Measurements from ENCODE around the gene POU2AF1.
A peak's percentile ranks its signal among the peaks of the same experiment; 100 is the strongest.
"Not testable (repeated sequence)": the region's sequence is repeated elsewhere in the genome, so short reads cannot be mapped to it uniquely, and the experiment has no call there.

The POU2AF1 gene

DNA sequence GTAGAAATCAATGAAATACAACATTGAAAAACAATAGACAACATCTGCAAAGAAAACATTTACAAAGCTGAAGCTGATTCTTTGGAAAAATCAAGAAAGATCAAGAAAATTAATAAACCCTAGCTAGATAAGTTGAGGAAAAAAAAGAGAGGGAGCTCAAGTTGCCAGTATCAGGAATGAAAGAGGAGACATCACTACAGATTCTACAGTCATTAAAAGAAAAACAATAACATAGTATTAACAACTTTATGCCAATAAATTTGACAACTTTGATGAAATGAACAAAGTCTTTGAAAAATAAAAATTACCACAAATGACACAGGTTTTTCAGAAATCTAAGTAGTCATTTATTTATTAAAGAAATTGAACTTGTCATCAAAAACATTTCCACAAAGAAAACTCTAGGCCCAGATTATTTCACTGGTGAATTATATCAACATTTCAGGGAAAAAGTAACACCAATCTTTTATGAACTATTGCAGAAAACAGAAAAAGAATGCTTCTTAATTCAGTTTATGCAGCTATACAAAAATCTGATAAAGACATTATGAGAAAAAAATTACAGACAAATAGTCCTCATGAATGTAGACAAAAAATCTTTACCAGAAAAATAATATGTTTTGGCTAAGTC, 39.2 kb downstream of the POU2AF1 start:
- no peak for DNase-seq

DNA sequence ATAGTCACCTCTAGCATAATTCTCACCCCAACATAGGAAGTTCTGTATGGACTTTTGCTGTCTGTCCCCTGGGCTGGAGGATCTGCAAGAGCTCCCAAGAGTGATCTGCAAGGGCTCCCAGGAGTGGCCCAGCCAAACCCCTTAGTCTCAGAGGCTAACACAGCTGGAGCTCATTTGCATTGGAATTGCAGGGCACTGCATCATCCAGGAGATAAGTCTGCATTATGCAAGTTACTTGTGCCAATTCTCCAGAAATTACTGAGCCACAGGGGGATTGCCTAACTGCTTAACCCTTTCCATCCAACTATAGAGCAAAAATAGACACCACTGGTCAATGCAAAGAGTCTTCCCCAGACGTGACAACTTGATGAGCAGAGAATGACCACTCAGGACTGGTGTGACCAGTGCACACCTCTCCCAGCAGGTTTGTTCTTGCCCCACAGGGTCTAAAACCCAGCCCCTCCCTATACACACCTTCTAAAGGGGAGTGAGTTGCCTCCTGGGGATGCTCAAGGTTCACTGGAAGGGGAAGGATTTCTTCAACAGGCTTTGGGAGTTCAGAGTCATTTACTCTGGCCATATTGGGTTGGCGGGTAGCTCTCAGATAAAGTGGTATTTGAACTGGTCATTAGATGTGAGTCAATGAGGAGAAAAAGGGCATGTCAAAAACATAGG, 42.4 kb downstream of the POU2AF1 start:
- DNase-seq: peak; percentile 64

DNA sequence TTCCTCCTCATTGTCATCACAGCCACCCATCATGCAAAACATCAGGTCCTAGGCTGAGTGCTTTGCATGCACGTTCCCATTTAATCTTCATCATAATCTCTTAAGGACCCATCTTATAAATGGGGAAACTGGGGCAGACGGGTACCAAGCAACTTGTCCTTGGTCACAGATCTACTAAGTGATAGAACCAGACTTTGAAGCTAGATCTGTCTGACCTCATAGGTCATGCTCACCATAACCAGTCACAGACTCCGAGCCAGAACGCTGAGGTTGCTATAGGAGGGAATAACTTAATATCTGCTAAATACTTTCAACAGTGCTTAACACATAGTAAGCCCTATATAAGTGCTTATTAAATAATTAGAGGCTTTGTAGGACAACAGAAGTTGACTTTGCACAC, 43.0 kb downstream of the POU2AF1 start:
- DNase-seq: no peak

DNA sequence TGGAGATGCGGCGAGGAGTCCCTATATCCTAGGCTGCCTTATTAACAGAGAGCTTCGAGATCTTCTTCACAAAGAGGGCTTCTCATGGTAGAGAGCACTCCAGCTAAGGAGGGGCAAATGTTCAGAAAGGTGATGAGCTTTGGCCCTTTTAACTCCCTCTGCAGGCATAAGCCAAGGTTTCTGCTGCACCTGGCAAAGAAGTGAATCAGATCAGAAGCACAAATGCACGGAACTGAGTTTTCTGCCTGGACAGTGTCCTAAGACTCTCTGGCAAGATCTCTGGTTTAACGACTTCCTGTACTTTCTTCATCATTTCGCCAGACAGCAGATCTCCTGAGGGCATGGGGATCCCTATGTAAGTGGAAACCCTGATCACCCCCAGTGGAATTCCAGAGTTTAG, 43.5 kb downstream of the POU2AF1 start:
- no peak for DNase-seq

DNA sequence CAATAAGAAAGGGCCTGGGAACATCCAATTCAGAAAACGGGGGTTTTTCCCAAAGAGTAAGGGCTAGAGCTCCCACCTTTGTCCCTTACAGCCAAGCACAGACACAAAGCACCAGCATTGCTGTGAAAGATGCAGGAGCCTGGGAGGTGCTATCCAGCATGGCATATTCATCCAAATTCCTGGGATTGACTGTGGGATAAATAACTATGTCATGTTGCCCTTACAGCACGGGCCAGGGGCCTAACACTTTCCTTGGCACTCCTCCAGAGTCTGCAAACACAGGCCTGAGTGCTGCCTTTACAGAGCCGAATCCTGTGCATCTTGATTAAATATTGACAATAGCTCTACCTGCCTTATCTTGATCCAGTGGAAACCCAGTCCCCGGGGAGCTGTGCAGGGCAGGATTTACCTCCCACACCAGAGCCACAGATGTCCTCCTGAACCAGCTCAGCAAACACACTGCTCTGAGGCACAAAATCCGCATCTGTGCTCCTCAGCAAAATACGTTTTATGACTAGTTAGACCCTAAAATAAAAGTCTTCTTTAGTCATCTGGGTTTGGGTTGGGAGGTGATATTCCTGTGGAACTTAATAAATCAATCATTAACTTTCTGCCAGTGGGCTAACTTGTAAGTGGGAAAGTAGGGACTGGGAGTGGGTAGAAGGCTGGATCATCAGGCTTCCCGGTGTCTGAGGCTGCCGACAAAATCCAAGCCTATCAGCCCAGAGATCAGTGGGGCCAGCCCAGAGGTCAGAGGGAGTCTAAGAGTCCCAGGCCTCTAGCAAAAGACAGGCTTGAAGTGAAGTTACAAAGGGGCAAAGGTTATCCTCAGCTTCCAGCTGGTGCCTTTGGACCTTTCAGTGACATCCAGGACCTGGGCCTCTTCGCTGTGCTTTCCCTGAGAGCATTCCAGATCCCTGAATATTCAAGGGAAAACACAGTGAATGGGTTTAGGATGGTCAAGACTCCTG, 44.3 kb downstream of the POU2AF1 start:
- DNase-seq: no peak

DNA sequence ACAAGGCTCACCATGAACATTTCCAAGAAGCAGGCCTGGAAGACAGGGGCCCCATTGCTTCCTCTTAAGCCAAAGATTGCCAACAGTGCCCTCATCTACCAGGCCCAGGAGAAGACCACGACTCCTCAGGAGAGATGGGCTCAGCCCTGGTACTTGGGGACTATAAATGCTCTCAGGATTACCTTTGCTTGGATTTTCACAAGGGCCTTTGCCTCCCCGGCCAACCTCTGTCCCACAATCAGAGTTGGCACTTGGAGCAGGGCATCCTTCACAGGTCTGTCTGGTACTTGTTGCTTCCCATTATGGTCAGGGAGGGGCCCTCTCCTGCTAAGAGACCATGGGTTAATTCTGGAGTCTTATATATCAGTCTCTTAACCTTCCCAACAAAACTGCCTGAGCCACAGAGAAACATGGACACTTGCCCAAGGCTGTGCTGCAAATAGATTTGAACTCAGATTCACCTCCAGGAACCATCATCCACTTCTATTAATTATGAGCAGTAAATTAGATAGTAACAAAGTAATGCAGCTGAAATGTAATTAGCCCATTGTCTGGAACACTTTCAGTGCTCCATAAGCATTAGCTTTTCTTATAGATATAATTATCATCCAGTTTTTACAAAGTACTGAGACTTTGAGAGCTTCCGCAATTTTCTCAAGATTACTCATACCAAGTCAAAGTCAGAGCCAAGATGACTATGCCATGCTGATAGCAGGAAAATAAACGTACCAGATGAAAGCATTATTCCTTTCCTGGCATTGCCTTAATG, 47.2 kb downstream of the POU2AF1 start:
- DNase-seq: peak; percentile 63

DNA sequence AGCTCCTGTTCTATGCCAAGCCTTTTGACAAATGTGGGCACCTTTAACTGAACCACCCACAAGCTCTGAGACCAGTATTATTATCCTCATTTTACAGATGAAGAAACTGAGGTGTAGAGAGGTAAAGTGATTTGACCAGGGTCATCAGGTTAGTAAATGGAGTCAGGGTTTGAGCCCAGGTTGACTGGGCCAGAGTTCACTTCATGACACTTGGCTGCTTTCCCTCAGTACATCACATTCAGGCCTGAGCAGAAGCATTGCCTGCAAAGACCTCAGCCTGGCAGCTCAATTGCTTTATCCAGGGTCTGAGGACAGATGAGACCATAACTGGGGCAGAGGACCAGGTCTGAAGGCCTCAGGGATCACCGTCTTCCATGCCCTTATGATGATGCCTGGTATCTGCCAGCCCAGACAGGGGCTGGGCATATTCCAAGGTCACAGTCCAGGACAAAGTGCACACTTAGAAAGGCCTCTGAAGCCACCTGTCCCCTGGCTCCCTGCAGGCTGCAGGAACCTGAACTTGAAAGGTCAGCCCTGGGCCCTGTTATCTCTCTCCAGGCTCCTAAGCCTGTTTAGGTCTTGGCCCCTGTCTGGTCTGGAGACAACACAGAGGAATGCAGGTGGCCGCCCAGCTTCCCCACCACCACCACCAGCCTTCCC, 48.7 kb downstream of the POU2AF1 start:
- DNase-seq: no peak

DNA sequence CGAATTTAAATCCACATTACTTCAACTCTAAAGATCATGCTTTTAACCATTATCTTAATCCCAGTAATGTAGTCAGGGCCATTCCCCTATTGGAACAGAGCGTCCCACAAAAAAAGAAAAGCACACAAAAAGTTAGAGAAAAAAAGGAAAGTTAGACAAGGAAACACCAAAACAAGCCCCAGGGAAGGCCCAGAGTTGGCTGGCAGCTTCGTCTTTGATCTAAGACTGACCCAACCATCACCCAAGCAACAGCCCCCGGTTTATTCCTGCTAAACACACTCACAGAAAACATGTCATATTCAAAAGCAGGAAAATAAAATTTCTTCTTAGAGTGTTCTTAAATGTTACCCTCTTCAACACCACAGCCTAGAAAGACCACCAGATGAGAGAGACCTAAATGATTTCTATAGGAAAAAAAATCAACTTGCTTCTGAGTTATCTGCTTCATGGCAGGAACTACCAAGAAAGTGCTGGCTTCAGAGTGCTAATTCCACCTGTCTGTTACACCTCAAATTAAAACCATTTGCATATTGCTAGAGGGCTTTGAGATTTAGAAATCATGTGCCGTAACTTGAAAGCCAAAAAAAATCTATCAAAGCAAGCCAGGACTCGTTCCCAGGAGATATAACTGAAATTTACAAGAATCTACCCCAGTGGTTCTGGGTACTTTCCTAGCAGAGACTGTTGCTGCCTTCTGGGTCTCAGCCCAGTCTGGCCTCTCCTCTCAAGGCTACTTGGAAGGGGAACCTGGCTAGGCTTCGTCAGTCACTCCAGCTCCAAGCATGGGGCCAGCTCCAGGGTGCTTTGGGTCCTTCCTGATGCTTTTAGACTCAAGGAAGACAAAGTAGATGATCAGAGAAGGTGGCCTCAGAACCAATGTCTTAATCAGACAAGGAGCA, 49.5 kb downstream of the POU2AF1 start:
- no peak for DNase-seq

DNA sequence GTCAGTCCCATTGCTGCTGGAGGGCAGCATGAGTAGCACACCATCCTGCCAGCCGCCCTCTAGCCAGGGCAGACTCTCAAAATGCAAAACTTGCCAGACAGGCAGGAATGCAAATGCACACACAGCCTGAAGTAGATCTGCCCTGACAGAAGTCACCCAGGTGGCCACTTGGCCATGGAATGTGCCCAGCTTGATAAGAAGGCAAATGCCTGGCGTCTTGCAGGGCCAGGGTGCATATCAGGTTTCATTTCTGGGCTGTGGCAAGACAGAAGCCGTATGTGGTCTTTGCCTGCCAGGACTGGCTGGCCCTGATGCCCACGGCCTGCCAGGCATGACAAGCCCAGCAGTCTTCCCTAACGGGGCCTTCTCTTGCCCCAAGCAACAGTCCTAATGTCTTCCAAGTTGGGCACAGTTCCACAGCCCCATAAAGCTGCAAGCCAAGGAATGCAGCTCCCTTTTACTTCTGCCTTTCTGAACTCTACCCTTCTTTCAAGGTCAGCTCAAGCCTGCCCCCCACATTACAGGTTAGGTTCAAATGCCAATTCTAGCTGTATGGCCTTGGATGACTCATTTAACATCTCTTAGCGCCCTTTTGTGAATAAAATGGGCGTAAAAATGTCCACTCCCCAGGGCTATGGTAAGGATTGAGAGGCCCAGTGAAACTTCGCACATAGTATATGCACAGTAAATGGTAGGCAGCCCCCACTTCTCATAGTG, 51.0 kb downstream of the POU2AF1 start:
- DNase-seq: no peak

DNA sequence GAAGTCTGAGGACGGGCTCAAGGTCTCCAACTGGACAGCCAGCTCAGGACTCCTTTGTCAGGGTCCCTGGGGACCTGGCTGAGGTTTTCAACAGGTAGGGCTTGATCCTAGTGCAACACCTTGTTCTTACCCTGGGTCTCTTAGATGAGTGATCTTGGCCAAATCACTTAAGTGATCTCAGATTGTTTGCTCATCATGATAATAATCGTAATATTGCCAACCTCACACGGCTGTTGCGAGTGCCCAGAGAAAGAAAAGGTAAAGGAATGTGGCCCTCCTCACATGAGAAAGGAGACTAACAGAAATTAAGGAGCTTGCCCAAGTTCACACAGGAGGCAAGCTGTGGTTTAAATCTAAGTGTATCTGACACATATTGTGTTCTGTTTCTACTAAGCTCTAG, 52.3 kb downstream of the POU2AF1 start:
- no peak for DNase-seq

DNA sequence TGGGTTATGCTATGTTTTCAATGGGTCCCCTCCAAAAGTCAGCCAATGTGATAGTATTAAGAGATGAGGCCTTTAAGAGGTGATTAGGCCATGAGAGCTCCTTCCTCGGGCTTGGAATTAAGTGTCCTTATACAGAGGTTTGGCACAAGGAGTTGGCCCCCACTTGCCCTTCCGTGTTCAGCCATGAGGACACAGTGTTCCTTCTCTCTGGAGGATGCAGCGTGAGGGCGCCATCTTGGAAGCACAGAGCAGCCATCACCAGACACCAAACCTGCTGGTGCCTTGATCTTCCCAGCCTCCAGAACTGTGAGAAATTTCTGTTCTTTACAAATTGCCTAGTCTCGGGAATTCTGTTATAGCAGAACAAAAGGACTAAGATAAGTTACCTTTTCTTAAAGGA, 53.8 kb downstream of the POU2AF1 start:
- no peak for DNase-seq

DNA sequence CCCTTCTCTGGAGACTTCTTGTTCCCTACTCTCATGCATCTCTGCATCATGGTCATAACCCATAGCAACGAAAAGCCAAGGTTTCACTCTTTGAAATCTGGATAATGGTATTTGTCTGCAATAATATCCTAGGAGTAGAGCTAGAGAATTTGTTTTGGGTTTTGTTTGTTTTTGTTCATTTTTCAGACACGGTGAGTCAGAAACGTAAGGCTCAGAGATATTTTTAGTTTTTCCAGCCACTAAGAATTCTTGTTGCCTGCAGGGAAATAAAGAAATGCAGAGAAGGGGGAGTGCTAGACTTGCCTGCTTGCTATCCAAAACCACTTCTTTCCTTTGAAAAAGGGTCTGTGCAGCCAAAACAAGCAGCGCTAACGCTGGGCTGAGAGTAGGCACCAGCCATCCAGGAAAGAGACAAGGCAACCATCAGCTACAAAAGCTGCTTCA, 54.8 kb downstream of the POU2AF1 start:
- DNase-seq: no peak

DNA sequence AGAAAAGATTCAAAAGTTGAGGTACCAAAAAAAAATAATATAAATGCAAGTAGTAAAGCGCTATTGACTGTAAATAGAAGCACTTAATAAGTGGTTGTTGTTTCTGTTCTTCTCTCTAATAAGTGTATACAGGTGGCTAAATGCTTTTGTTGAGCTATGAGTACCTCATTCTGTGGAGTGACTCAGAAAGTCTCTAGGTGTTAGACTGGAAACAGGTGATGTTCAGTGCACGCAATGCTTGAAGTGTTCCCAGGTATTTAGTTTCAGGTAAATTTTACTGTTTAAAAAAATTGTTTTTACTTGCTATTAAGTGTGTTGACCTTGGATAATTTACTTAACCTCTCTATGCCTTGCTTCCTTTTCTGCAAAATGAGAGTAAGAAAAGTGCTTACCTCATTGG, 56.5 kb downstream of the POU2AF1 start:
- no peak for DNase-seq

DNA sequence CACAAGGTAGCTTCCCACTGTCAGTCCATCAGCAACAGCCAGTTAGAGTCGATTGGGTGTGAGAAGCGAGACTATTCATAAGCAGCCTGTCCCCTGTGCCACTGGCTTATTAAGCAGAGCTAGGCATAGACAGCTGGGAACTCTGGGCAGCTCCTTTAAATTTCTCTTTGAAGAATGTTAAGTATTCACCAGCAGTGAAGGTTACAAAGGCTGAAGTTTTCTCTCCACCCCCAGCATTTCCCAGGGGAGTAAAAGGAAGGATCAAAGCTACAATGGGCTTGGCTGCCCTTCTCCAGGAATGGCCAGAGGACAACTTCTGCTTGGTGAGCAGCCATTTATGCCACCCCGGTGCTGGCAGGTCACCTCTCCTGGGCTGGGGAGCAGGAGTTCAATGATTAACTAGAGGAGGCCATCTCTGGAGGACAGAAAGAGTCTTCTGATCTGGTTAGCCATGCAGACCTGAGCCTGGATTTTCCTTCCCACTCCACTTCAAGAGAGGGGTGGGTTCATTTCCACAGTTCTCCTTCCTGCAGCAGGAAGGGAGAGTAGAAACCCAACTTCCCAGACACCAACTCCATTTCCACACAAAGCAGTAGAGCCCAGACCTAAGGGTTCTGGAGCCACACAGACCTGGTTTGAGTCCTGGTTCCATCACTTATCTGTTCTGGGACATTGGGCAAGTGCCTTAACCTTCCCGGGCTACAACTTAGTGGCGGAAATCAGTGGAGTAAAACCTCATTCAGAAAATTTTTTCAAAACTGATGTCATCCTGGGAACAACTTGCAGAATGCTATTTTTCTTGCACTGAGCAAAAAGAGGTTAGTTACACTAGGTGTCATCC, 58.1 kb downstream of the POU2AF1 start:
- DNase-seq: no peak

DNA sequence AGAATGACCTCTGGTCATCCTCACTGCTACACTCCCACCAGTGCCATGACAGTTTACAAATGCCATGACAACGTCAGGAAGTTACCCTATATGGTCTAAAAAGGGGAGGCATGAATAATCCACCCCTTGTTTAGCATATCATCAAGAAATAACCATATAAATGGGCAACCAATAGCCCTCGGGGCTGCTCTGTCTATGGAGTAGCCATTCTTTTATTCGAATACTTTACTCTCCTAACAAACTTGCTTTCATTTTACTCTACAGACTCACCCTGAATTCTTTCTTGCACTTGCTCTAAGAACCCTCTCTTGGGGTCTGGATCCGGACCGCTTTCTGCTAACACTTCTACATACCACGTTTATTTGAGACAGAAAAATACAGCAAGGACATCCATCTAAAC, 58.9 kb downstream of the POU2AF1 start:
- not testable (repeated sequence) for DNase-seq

DNA sequence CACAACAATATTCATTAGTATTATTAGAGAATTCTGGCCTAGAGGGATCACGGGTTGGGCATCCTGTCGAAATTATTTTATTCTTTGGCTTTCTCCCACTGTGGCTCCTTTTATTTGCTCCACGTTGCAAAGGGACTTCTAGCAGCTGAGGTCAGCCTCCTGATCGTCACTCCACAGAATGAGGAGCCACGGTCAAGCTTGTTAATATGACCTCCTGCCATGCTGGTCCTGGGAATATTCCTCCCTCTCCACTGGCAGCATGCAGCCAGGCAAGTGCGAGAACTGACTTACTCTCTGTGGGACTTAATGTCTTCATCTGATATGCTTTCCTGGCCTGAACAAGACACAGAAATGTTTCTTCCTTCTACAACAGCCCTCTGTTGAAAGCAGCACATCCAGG, 59.8 kb downstream of the POU2AF1 start:
- no peak for DNase-seq

DNA sequence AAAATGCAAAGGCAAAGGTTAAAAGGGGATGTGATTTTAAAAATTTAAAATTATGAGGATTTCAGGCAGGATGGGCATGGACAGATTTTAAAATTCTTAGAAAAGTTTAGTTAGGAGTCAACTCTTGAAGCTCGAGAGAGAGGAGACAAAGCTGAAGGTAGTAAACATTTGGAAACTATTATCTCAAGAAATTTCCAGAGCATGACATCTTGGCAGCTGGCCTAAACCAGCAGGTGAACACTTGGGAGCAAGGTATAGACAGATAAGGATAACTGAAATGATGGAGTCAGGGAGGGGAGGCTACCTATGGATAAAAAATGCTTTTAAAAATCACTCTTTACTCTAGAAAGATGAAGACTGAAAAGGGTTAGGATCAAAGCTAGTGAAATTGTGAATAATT, 67.0 kb downstream of the POU2AF1 start:
- DNase-seq: no peak

DNA sequence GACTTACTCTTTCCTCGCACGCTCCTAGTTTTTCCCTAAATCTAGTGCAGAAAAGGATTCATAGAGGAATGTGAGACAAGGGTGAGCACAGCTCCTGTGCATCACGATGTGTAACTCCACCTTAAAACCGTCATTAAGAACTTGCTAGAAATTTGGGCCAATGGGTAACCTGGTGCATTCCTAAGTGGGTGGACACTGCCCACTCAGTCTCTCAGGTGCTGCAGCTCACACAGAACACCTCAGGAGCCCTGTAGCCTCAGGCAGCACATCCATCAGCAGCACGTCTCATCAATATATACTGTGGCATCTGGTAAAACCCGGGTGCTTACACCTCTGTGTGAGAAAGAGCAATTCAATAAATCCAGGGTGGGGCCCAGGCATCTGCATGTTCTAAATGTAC, 68.4 kb downstream of the POU2AF1 start:
- DNase-seq: no peak

DNA sequence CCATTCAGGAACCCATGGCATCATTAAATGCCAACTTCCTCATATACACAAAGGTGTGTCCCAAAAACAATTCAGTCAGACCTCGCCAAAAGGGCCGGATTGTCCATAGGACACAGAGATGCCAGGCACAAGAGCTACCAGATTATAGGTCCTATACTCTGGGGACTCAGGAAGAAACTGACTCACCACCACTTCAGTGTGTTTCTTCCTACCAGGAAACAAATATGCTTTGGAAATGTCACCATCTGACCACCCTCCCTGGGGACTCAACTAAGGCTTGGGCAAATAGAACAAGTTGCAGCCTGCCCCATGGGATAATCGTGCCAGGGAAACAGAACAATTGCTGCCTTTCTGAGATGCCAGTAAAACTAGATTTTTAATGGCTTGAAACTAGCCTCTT, 69.0 kb downstream of the POU2AF1 start:
- DNase-seq: no peak
